WERI-Rb-1 (cell line): ENCODE results near the gene GNAT1.
"Not testable (repeated sequence)": the region's sequence is repeated elsewhere in the genome, so short reads cannot be mapped to it uniquely, and the experiment has no call there.

Experiments
- DNase-seq: peaks from one replicate; pipeline ENCODE4 v3.0.0-alpha.2; 2020
- H3K27ac ChIP-seq: fragments of 250-450 bp; sonication (Bioruptor Pico); 2 replicates; pipeline ENCODE4 v1.5.1; 2020; ENCODE audit warnings: mild to moderate bottlenecking, moderate library complexity
- H3K27me3 ChIP-seq: fragments of 250-450 bp; sonication (Bioruptor Pico); 2 replicates; pipeline ENCODE4 v1.5.1; 2021; ENCODE audit warnings: mild to moderate bottlenecking, low read depth, moderate library complexity; ENCODE audit not compliant: insufficient read depth, severe bottlenecking
- H3K36me3 ChIP-seq: fragments of 250-450 bp; sonication (Bioruptor Pico); 2 replicates; pipeline ENCODE4 v1.5.1; 2020; ENCODE audit warnings: mild to moderate bottlenecking, moderate library complexity
- H3K4me3 ChIP-seq: 2 replicates; pipeline ENCODE4 v1.5.1; 2011; ENCODE audit warnings: low read depth, mild to moderate bottlenecking, control low read depth, low read length
- H3K9me3 ChIP-seq: fragments of 250-450 bp; sonication (Bioruptor Pico); 2 replicates; pipeline ENCODE4 v1.5.1; 2021; ENCODE audit warnings: mild to moderate bottlenecking, moderate library complexity; ENCODE audit not compliant: severe bottlenecking
- CTCF ChIP-seq: IDR thresholded peaks from 2 replicates; pipeline ENCODE4 v1.5.1; 2011; ENCODE audit warnings: low read depth, mild to moderate bottlenecking, control low read depth, inconsistent platforms, low read length

GNAT1 gene

GRCh38 chr3:50241163-50241562 is 49.8 kb downstream of the GNAT1 start:
- Histone ChIP-seq H3K27me3 (no peaks in the 10 kb centered on the region), H3K4me3 (no peak overlapping the region), H3K27ac (peak overlapping the region; percentile 60), H3K36me3 (peaks cover 8% of the 10 kb centered on the region), H3K9me3 (no peaks in the 10 kb centered on the region)
- DNase-seq = peak; percentile 85
- TF ChIP-seq CTCF = no peak

- Histone ChIP-seq H3K27me3 (no peaks in the 10 kb centered on the region), H3K9me3 (no peaks in the 10 kb centered on the region), H3K4me3 (no peak overlapping the region), H3K36me3 (peaks cover 8% of the 10 kb centered on the region), H3K27ac (peak overlapping the region; percentile 60)
- TF ChIP-seq CTCF = no peak
- no peak for DNase-seq
These were observed 50.4 kb downstream of the GNAT1 start for GRCh38 chr3:50241713-50242380.

- H3K36me3 ChIP-seq = peaks cover 10% of the 10 kb centered on the region
- H3K27me3 ChIP-seq = no peaks in the 10 kb centered on the region
- no peak for TF ChIP-seq CTCF
- H3K4me3 ChIP-seq = no peak overlapping the region
- H3K27ac ChIP-seq = no peak overlapping the region
- no peaks in the 10 kb centered on the region for H3K9me3 ChIP-seq
- DNase-seq = no peak
These were observed 51.0 kb downstream of the GNAT1 start for GRCh38 chr3:50242381-50242770.

- no peaks in the 10 kb centered on the region for H3K9me3 ChIP-seq
- DNase-seq = no peak
- no peak for TF ChIP-seq CTCF
- no peaks in the 10 kb centered on the region for H3K27me3 ChIP-seq
- no peak overlapping the region for H3K4me3 ChIP-seq
- H3K36me3 ChIP-seq = peaks cover 16% of the 10 kb centered on the region
- H3K27ac ChIP-seq = peak overlapping the region; percentile 36; the same call in 1 of the 2 replicates
These were observed 51.6 kb downstream of the GNAT1 start for GRCh38 chr3:50242851-50243542.

GRCh38 chr3:50243543-50243895 is 52.1 kb downstream of the GNAT1 start:
- DNase-seq = no peak
- no peaks in the 10 kb centered on the region for H3K9me3 ChIP-seq
- H3K4me3 ChIP-seq = no peak overlapping the region
- no peak for TF ChIP-seq CTCF
- no peaks in the 10 kb centered on the region for H3K27me3 ChIP-seq
- peaks cover 16% of the 10 kb centered on the region for H3K36me3 ChIP-seq
- no peak overlapping the region for H3K27ac ChIP-seq

GRCh38 chr3:50244813-50245212 is 53.4 kb downstream of the GNAT1 start:
- peaks cover 12% of the 10 kb centered on the region for H3K36me3 ChIP-seq
- H3K9me3 ChIP-seq, H3K4me3 ChIP-seq, H3K27me3 ChIP-seq, DNase-seq: not testable (repeated sequence)
- H3K27ac ChIP-seq = peak overlapping the region; percentile 85; the same call in 1 of the 2 replicates
